NCI-H1048 (cell line): ENCODE measurements around the gene INPP4B.

Experiments used
- DNase-seq: peaks from one replicate; lab custom pipeline; 2025; lab: John Stamatoyannopoulos, UW

The INPP4B gene

DNA sequence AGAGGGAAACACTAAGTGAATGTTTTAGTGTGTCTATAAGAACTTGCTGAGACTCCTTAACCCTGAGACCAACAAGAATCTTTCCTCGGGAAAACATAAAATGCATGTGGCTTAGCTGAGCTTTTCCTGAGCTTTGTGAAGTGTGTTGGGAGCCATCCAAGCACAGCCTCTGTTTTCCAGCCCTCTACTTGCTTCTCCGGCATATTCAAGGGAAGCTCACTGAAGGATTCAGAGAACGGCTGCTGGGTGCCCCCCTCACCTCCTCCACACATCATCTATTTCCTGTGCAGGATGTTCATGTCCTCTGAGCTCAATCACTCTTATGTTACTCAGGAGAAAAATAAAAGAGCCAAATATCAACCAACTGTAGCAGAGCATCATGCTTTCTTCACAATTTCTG is 717.6 kb downstream of the INPP4B start:
- no peak for DNase-seq

DNA sequence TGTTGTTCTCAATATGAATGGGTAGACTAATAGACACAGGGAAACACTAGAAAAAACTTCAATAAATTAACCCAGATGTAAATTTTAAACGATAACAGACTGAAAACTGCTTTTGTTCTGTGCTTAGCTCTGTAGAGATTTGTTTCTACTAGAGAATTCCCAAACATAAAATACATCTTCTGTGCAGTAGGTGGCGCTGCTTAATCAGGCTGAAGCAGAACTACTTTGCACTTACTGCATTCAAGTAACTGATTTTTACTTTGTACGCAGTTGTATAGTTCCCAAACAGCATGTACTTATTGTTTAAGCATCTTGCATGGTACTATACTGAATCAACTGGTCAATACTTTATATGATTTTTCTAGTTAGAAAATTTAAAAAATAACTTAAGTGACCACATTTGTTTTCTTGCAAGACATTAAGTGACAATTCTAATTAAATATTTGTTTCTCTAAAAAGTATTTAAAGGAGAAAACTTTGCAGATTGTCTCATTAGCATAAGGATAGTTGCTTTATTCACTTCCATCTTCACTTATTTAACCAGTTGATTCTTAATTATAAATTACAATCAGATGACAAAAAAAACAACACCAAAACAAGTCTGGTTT is 719.1 kb downstream of the INPP4B start:
- DNase-seq: peak; percentile 15

DNA sequence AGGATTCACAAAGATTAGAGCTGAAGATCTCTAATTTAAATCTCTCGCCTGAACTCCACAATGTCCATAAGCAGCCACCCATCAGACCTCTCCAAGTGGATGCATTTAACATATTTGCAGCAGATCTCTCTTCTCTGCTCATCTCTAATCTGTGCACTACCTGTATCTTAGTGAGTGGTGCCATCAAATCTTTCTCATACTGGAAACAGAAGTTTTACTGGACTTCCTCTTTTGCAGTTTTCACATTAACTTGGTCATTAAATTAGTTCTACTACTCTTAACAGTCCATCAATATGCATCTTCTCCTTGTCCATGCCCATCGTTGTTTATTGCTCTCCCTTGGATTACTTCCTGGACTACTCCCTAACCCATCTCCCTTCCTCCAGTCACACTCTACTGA is 721.2 kb downstream of the INPP4B start:
- no peak for DNase-seq

DNA sequence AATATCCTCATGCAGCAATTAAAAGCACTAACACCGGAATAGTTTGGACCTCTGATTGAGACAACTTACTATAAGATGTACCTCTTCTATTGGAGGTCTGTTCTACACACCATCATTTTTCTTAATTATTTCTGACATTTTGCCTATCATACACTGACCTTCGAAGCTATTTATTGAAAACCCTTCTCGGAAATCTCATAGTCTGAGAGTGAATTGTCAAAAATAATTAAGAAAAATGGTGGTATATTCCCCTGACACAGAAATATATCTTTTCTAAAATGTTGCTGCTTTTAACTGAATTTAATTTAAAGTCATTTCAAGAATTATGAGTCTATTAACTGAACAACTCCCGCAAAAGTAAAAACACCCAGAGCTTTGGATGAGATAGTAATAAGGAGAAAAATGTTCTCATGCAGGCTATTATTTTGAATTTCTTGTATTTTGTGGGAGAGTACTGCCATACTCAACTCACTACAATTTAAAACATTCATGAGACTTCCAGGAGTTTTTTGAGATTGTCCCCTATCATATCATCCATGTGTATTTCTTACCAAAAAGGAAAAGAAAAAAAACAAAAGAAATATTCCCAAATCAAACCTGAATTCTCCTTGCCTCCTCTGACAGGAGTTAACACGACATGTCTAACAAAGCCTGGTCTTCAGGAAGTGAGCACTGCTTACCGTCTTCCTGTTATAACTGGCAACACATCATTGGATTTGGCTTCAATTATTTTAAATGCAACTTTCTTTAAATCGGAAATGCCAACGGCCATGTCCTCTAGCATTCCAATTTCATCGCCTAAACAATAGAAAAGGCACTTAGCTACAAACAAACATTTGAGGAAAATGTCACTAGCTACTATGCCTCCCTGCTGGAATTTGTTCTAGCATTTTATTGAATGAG is 724.4 kb downstream of the INPP4B start:
- DNase-seq: no peak

DNA sequence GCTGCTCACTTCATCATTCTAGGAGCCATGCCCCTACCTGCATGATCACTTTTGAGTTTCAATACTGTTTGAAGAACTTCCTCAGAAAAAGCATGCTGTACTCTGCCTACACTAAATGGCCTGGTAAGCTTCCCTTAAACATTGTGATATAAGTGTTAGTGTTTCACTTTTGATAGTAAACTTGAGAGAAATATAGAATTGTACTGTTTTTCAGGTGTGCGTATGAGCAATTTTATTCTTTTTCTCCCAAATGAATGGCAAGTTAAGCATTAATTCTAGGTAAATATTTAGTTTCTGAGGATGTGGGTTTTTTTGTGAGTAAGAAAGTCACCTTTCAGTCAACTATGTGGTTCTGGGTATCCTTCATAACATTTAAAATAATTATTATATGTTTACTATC is 725.2 kb downstream of the INPP4B start:
- no peak for DNase-seq

DNA sequence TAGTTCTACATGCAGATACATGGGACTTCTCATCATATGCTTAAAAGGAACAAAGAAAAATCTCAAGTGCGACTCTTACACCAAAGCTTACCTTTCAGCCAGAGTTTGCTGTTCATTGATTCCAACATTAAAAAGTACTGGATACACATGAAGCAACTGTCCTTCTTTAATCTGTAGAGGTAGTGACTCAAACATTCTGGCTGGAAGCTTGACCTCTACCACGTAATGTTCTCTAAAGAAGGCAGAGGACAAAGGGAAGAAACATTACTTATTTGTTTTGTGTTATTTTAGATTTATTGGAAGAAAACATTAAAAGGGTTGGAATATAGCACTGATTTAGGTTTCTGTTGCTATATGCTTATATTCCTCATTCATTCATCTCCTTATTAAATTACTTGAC is 733.6 kb downstream of the INPP4B start:
- no peak for DNase-seq

DNA sequence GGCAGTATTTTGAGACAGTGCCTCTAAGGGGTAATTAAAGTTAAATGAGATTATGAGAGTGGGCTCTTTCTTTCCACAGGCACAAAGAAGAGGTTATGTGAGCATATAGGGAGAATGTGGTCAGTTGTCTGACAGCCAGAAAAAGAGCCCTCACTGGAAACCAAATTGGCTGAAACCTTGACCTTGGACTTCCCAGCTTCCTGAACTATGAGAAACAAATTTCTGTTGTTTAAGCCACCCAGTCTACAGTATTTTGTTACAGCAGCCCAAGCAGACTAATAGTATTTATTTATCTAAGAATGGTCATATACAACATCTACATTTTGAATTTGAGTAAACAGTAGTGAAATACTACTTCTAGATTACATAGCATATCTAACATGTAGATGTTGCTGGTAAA is 736.0 kb downstream of the INPP4B start:
- DNase-seq: no peak

DNA sequence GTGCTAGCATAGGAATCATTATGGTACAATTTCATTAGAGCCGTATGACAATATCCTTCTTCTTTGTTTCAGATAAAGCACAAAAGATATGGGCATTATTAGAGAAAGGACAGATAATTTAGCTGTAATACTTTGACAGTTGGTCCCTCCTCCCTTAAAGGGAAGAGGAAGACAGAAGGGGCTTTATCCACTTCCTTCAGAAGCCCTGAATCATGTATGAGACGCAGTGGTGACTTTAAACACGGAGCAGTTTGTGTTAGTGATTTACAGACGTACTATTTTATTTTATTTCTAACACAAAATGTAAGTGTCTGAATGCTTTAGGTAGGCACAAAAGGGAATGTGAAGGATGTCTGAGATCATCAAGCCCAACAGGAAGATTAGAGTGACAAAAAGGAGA is 742.1 kb downstream of the INPP4B start:
- DNase-seq: no peak

DNA sequence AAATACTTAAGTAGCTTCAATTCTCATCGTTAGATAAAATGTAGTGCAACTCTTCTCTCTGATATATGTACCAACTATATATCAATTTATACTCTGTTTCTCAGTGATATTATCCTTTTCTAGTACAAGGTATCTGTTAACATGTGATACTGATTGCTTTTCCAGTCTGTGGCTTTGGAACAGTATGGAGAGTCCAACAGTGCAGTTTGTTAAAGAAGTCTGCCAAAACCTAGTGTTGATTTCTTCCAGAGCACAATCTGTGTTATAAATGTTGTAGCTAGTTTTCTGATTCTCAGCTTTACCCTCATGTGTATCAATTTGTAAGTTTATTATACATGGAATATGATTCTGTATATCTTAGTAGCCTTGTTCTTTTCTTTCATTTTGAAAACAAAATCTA is 744.7 kb downstream of the INPP4B start:
- no peak for DNase-seq

DNA sequence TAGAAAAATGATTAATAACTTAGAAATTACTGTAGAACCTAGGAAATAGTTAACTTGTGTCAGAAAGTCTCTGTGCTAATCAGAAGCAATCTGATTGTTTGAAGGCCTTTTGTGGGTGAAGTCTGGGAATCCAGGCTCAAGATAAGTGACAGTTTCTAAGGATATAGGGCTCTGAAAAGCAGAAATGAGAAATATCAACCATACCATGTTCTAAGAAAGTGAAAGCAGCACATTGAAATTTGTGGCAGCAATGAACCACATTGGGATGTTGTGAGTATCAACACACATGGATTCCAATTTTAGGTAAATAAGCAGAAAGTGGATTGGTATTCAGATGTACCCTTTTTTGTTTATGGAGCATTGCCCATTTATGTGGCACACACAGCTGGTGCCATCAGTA is 745.2 kb downstream of the INPP4B start:
- no peak for DNase-seq

DNA sequence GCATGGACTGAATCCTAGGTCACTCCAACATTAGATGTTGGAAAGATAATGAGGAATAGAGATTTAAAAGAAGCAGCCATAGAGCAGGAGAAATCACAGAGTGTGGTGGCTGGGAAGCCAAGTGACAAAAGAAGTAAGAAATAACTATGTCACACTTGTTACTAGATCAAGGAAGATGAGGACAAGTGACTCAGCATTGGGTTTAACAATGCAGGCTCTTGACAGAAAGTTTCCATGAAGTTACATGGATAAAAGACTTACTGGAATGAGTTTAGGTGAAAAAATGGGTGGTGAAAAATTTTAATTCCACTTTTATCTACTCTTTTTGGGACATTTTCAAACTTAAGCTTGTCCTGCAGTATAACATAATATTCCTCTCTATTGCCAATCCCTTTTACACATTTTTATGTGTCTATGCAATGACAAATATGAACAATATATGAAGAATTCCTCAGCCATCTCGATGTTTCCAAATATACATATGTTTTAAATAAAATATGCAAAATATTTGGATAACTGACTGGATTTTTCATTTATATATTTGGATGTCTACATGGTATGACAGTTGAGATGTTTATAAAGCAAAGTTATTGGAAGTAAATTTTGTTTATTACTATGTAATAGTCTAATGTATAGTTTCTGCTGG is 747.1 kb downstream of the INPP4B start:
- DNase-seq: no peak

DNA sequence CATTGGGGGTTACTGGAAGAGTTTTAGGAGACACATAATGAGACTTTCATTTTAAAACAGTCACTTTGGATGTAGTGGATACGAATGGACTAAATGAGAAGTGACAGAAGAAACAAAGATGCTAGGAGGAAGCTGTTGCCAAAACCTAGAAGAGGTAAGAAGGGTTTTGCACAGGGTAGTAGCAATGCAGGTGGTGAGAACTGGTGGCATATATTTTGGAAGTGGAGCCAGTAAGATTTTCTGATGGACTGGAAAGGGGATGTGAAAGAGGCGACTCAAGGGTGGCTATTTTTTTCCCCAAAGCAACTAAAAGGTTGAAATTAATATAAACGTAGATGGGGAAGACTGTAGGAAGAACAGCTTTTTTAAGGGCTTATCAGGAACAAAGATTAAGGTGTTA is 747.7 kb downstream of the INPP4B start:
- DNase-seq: no peak

DNA sequence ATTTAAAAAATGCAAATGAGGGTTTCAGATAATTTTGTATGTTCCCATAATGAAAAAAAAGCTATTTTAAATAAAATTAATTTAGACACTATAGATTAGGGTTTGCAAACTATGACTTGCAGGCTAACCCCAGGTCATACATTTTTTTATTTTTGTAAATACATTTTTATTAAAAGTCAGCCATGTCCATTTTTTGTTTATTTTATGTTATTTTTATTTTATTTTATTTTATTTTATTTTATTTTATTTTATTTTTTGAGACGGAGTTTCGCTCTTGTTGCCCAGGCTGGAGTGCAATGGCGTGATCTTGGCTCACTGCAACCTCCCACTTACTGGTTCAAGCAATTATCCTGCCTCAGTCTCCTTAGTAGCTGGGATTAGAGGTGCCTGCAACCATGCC is 749.1 kb downstream of the INPP4B start:
- DNase-seq: no peak

DNA sequence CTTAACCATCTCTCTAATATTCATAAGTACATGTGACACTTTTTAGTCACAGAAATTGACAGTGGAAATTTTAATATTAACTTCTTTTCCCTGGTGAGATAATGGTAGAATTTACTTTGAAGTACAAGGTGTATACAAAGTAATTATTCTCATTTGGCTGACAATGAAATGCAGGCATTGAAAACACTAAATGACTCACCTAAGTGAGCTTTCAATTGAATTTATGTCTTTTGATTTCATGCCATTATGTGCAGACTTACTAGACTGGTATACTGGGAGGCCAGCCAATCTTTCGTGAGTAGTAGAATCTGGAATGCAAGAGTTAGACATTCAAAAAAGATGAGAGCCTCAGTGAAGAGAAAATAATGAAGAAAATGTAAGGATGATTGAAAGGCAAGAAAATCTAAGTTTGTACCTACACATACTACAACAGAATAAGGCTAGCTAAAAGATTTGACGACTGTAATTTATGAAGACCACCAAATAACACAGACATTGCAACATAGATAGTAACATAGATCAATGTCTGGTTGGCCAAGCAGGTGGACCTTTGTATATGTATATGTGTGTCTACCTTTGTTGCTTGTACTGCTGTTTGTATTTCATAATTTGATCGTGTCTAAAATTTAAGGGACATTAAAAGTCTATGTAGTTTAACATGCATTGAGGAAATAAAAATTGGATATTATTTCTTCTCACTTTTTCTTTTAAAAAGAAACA is 750.1 kb downstream of the INPP4B start:
- DNase-seq: no peak

DNA sequence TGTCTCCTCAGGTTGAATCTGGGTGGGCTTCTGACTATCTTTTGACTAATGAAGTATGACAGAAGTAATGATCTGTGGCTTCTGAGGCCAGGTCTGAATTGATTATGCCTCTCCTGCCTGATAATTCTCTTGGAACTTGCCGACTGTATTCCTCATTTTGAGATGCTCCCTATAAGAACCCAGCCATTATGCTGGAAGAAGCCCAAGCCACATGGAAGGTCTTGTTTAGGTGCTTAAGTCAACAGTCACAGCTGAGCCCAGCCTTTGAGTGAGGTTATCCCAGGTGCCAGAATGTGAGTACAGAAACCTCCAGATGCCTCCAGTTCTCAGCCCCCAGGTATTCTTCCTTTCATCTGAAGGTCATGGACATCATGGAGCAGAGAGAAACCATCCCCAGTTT is 753.2 kb downstream of the INPP4B start:
- no peak for DNase-seq

DNA sequence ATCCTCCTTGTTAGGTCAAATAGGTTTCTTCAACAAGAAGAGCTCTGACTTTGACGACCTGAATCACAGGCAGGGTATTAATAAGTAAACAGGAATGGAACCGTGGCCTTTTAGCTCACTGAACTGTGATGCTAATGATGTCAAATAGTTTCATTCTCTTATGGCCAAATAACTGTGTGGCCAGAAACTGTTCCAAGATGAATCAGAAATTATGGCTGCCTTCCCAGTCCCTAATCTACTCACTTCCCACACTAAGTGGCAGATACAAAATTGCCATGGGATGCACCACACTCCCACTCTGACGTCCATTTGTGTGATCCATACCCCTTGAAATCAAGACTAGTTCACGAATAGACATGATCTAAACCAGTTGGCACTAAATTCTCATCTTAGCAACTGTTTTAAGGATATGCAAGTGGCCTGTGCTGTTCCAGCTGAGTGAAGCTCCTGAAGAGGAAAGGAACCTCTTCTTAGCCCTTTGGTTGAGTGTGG is 754.4 kb downstream of the INPP4B start:
- DNase-seq: no peak

DNA sequence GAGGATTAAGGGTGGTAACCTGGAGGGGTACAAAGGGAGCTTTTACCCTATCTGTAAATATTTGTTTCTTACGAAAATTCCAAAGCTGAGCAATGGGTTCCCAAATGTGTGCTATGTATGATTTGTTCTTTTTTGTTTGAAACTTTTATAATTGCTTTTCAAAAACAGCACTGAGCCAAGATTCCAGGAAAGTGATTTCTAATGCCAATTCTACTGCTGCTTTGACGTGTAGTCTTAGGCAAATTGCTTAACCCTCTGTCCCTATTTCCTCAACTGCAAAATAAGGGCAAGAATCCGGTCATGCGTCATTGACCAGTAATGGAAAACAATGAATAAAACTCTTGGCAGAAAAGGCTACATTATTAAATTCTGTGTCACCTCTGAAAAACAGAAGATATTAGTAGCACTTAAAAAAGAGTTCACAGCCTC is 755.0 kb downstream of the INPP4B start:
- no peak for DNase-seq

DNA sequence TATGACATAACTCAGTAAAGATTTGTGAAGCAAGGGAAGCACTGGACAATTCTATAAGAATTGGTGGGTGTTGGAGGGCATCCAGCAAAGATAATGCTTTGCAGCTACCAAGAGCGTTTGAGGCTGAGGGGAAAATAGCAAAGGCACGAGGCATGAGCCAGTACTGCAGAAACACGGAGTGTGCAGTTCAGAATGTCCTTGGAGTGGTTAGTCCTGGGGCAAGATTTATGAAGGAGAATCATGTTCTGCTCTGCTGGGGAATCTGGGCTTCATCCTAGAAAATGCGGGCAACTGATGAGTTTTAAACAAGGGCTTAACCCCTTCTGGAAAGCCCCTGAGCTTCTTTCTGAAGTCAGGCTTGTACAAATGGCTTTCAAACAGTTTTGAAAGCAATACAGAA is 757.2 kb downstream of the INPP4B start:
- DNase-seq: no peak

DNA sequence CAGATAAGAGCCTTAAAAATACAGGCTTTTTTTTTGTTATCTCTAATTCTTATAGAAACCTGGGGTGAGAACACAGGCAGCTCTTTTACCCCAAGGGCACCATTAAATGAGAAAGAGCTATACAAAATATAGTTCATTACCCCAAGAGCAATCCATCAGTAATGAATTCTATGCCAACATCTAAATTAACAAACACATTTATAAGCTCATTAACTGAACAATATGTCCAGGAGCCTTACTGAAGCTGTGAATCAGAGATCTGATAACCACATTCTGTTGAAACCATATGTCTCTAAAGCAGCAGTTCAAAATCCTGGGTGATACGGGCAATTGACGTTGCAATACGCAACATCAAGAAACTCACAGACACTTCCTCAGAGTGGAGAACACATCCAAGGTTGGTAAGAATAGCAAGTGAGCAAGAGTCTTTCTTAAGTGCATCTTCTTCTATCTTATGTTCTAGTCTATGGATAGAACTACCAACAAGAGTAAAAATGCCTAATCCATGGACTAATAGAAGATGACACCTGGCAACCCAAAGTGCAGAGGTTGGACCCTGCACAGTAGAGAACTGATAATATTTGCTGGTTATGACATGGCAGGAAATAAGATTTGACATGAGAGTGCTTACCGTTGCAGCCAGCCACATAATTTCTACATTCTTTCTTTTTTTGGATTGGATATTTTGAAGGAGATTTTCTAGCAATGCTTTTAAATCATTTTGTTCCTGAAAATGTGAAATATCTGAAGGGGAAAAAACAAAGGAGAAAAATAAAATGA is 760.4 kb downstream of the INPP4B start:
- DNase-seq: no peak

DNA sequence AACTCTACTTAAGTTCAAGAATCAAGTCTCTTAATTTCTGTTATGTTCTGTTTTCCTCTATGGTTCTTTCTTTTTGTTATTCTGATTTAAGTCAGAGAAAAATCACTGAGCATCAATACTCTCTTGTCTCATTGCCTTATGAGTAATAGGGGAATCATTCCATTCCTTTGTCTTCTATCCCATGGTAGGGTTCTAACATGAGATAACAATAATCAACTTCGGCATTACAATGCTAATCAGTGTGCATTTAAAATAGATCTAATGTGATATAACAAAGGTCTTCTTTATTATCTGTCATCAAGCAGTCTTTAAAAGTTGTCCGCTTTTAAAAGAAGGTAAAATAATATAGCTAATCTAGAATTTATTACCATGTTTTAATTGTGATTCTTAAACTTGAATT is 762.8 kb downstream of the INPP4B start:
- no peak for DNase-seq

DNA sequence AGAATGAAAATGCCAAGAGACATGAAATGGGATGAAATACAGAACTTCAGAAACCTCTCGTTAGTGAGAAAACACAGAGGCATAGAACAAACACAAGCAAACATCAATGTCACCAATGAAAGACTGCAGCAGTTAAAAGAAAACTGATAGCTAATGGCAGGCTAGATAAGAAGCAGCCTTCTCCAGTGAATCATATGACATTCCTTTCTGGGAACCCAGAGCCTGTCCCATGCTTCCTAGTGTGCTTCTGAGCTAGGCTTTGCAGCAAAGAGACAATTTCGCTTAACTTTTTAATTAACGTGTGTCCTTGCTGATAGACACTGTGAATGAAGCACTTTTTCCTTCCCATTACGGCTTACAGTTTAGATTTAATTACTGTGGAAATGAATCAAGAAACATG is 765.1 kb downstream of the INPP4B start:
- no peak for DNase-seq

DNA sequence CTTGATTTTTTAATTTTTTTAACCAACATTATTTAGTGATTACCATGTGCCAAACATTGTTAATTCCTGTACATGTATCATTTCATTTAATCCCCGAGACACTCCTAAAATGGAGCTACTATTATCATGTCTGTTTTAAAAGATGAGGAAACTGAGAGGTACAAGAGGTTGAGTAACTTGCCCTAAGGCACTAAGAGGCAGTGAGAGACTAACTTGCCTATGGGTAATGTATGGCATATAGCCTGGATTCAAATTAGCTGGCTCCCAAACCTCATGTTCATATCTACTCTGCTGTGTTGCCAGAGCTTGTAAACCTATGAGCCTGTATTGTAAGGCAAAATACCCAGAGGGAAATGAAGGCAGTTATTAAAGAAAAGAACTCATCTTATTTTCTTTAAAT is 766.1 kb downstream of the INPP4B start:
- DNase-seq: no peak
